Sigmoid colon (tissue), 7 donors: ENCODE results near the gene ZNF391. TPM values are rescaled to one million over a fixed set of nuclear protein-coding genes. Genes with fewer than 3 reads are reported as not detected.

Experiments
- DNase-seq: peaks from one replicate; pipeline ENCODE4 v3.0.0-alpha.2; 2019
- H3K27ac ChIP-seq, 4 donors: fragments of 200-600 bp; sonication (generic); one replicate each; pipeline ENCODE4 v1.5.1; 2016 to 2019; ENCODE audit warnings: mild to moderate bottlenecking in 1 of 4
- H3K27me3 ChIP-seq, 3 donors: fragments of 200-600 bp; sonication (generic); one replicate each; pipeline ENCODE4 v1.5.1; 2019; ENCODE audit warnings: mild to moderate bottlenecking in 1 of 3
- H3K36me3 ChIP-seq, 4 donors: fragments of 200-600 bp; sonication (generic); one replicate each; pipeline ENCODE4 v1.5.1; 2016 to 2019
- H3K4me1 ChIP-seq, 4 donors: fragments of 200-600 bp; sonication (generic); one replicate each; pipeline ENCODE4 v1.5.1; 2017 to 2019
- H3K4me3 ChIP-seq, 4 donors: fragments of 200-600 bp; sonication (generic); one replicate each; pipeline ENCODE4 v1.5.1; 2017 to 2019; ENCODE audit warnings: mild to moderate bottlenecking in 2 of 4, moderate library complexity in 1 of 4
- H3K9me3 ChIP-seq, 4 donors: fragments of 200-600 bp in 3 of 4; sonication (generic) in 3 of 4; one replicate each; pipeline versions ENCODE4 v1.5.1 to v1.6.1; 2013 to 2019
- CTCF ChIP-seq, 4 experiments: fragments of 450-650 bp in 3 of 4; fragments of 200-600 bp in 1 of 4; IDR thresholded peaks; one replicate each; pipeline ENCODE4 v1.5.1; 2016 to 2019; ENCODE audit warnings: antibody characterized with exemption in 4 of 4, mild to moderate bottlenecking in 3 of 4, moderate library complexity in 2 of 4
- EP300 ChIP-seq, 4 donors: sonication (generic); formaldehyde crosslinking; IDR thresholded peaks; one replicate each; pipeline ENCODE4 v1.6.1; 2017; ENCODE audit warnings: antibody characterized with exemption in 4 of 4
- POLR2A ChIP-seq, 2 donors: fragments of 450-650 bp; IDR thresholded peaks; one replicate each; pipeline ENCODE4 v1.6.1; 2016; ENCODE audit warnings: antibody characterized with exemption in 2 of 2, mild to moderate bottlenecking in 2 of 2, moderate library complexity in 2 of 2
- POLR2AphosphoS5 ChIP-seq, 4 donors: sonication (generic); formaldehyde crosslinking; IDR thresholded peaks; one replicate each; pipeline ENCODE4 v1.6.1; 2017; ENCODE audit warnings: antibody characterized with exemption in 4 of 4
- WGBS, 2 donors: extraction: QIAGEN DNeasy Blood & Tissue Kit; methylation state at CpG; one replicate each; pipeline ENCODE4 v1.1.7; 2013; 5-methylcytosine and 5-hydroxymethylcytosine counted together
- intact Hi-C: fragments of 100-400 bp; cut with DNase I; formaldehyde crosslinking; loops from one replicate; pipeline ENCODE4 v1.15.1; 2023
- polyA plus RNA-seq, 3 donors: library from polyadenylated mRNA; stranded (reverse); fragments of 200-250 nt; gene quantifications; one replicate each; pipeline ENCODE4 v1.2.3, GENCODE V29; 2013
- total RNA-seq, 4 donors: library from RNA; depleted of rRNA; stranded (reverse); fragments of >200 nt; gene quantifications; one replicate each; pipeline ENCODE4 v1.1.0, GENCODE V29; 2016
- donor health status: healthy with polysubstance abuse.
- donor health status: Bipolar disorder and iron deficiency.
- donor health status: healthy.

ZNF391 gene
- total and polyA plus RNA-seq, 7 donors = under 0.01 to 14.1 (median 3.5) TPM

- 80 to 85% methylated on average over 4 of the region's 4 CpGs for WGBS, 2 donors
- H3K27ac ChIP-seq = no peak overlapping the region
- H3K36me3 ChIP-seq = no peaks in the 10 kb centered on the region
- no peak for DNase-seq
- H3K9me3 ChIP-seq = peaks cover 0 to 4% (median 0%) of the 10 kb centered on the region in 4 donors
- H3K4me1 ChIP-seq = no peaks in the 10 kb centered on the region
- intact Hi-C loops = no loop called here
- no peak for TF ChIP-seq CTCF (IDR thresholded peaks at IDR 0.05)
- no peak for TF ChIP-seq POLR2A (IDR thresholded peaks at IDR 0.05)
- no peak for TF ChIP-seq EP300 (IDR thresholded peaks at IDR 0.05)
- no peak overlapping the region for H3K4me3 ChIP-seq
- no peaks in the 10 kb centered on the region for H3K27me3 ChIP-seq
Measured at GRCh38 chr6:27428502-27428901, 39.9 kb downstream of the ZNF391 start.

GRCh38 chr6:27428966-27429365 is 40.4 kb downstream of the ZNF391 start:
- Histone ChIP-seq H3K27ac (no peak overlapping the region), H3K4me3 (no peak overlapping the region), H3K4me1 (no peaks in the 10 kb centered on the region), H3K36me3 (no peaks in the 10 kb centered on the region), H3K9me3 (peaks cover 0 to 4% (median 0%) of the 10 kb centered on the region in 4 donors), H3K27me3 (no peaks in the 10 kb centered on the region)
- no peak for DNase-seq
- TF ChIP-seq CTCF (IDR thresholded peaks at IDR 0.05) = no peak
- no peak for TF ChIP-seq EP300 (IDR thresholded peaks at IDR 0.05)
- TF ChIP-seq POLR2AphosphoS5 (IDR thresholded peaks at IDR 0.05) = no peak
- no peak for TF ChIP-seq POLR2A (IDR thresholded peaks at IDR 0.05)
- intact Hi-C loops = no loop called here
- WGBS, 2 donors = 77 to 87% methylated on average over 2 of the region's 2 CpGs

- DNase-seq = no peak
- no peak for TF ChIP-seq CTCF (IDR thresholded peaks at IDR 0.05)
- no peak for TF ChIP-seq POLR2A (IDR thresholded peaks at IDR 0.05)
- no peak for TF ChIP-seq EP300 (IDR thresholded peaks at IDR 0.05)
- TF ChIP-seq POLR2AphosphoS5 (IDR thresholded peaks at IDR 0.05) = no peak
- 94 to 98% methylated on average over 1 of the region's 1 CpG for WGBS, 2 donors
- peaks cover 0 to 4% (median 0%) of the 10 kb centered on the region in 4 donors for H3K9me3 ChIP-seq
- no peaks in the 10 kb centered on the region for H3K27me3 ChIP-seq
- intact Hi-C loops = no loop called here
- H3K4me3 ChIP-seq = no peak overlapping the region
- no peaks in the 10 kb centered on the region for H3K4me1 ChIP-seq
- no peaks in the 10 kb centered on the region for H3K36me3 ChIP-seq
- H3K27ac ChIP-seq = no peak overlapping the region
Measured at GRCh38 chr6:27433714-27434113, 45.2 kb downstream of the ZNF391 start.

- intact Hi-C loops = no loop called here
- TF ChIP-seq POLR2A (IDR thresholded peaks at IDR 0.05) (no peak), CTCF (IDR thresholded peaks at IDR 0.05) (no peak), POLR2AphosphoS5 (IDR thresholded peaks at IDR 0.05) (no peak), EP300 (IDR thresholded peaks at IDR 0.05) (no peak)
- no peak for DNase-seq
- Histone ChIP-seq H3K9me3 (peaks cover 0 to 12% (median 0%) of the 10 kb centered on the region in 4 donors), H3K27me3 (no peaks in the 10 kb centered on the region), H3K36me3 (no peaks in the 10 kb centered on the region), H3K4me1 (no peaks in the 10 kb centered on the region), H3K4me3 (no peak overlapping the region), H3K27ac (no peak overlapping the region)
- 96 to 98% methylated on average over 4 of the region's 4 CpGs for WGBS, 2 donors
Measured at GRCh38 chr6:27439371-27439770, 50.8 kb downstream of the ZNF391 start.

GRCh38 chr6:27441001-27441400 is 52.4 kb downstream of the ZNF391 start:
- no peaks in the 10 kb centered on the region for H3K4me1 ChIP-seq
- intact Hi-C loops = no loop called here
- H3K27ac ChIP-seq = no peak overlapping the region
- DNase-seq = no peak
- no peaks in the 10 kb centered on the region for H3K36me3 ChIP-seq
- WGBS, 2 donors = 94 to 98% methylated on average over 3 of the region's 3 CpGs
- no peak overlapping the region for H3K4me3 ChIP-seq
- peaks cover 0 to 16% (median 0%) of the 10 kb centered on the region in 4 donors for H3K9me3 ChIP-seq
- TF ChIP-seq POLR2A (IDR thresholded peaks at IDR 0.05) = no peak
- TF ChIP-seq EP300 (IDR thresholded peaks at IDR 0.05) = no peak
- no peak for TF ChIP-seq POLR2AphosphoS5 (IDR thresholded peaks at IDR 0.05)
- no peak for TF ChIP-seq CTCF (IDR thresholded peaks at IDR 0.05)
- H3K27me3 ChIP-seq = no peaks in the 10 kb centered on the region
